ENCODE results near the gene DENND10. TPM values are rescaled to one million over a fixed set of nuclear protein-coding genes. Genes with fewer than 3 reads are reported as not detected.

Gene DENND10
- total and polyA plus RNA-seq, 2 experiments from 2014 or later = 75.3 to 94.7 TPM

DNA sequence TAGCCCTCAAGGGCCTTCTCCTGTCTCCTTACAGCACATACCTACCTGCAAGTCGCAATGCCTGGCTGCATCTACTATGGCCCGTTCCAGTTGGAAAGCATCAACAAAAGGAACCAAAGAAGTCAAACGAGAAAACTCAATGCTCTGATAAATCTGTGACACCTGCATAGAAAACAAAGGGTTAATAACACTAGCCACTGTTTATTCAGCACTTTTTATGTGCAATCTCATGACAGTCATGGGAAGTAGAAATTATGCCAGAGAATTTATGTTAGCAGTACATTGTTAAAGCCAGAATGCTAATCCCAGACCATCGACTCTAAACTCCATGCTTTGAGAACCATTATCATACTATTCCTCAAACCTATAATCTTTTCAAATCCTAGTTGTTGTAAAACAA, 44.4 kb upstream of the DENND10 start:
- 82% methylated on average over 4 of the region's 4 CpGs for whole genome bisulfite sequencing (ENCODE audit: low lambda C conversion rate, missing lambda C conversion rate)

DNA sequence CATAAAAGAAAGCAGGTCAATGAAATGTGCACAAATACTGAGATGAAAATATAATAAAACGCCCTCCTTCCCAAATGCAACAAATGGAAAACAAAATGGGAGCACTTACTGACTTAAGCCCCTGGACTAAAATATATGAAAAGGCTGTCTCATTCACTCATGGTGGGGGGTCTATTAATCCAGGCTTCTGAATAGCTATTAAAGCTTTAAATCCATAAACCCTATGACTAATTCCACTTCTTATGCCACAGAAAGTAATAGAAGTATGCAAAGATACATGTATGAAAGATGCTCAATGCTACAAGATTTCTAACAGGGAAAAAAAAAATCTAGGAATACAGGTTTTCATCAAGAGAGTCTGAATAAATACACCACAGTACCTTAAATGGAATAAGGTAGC, 43.8 kb upstream of the DENND10 start:
- peaks cover 21% of the 10 kb centered on the region for H3K36me3 ChIP-seq (replicated peaks; ENCODE audit: insufficient read depth, low read depth)
- WGBS (ENCODE audit: low lambda C conversion rate, missing lambda C conversion rate) = 100% methylated on average over 1 of the region's 1 CpG
- no peak for DNase-seq (ENCODE audit: low spot score)
- no peak overlapping the region for H3K27ac ChIP-seq
- no peak overlapping the region for H3K4me3 ChIP-seq
- no peaks in the 10 kb centered on the region for H3K4me1 ChIP-seq (ENCODE audit: insufficient read depth)
- H4K20me1 ChIP-seq (ENCODE audit: insufficient read depth, poor library complexity, severe bottlenecking) = peaks cover 31% of the 10 kb centered on the region
- H3K4me2 ChIP-seq = no peak overlapping the region
- H3K9me3 ChIP-seq (ENCODE audit: low read depth) = no peaks in the 10 kb centered on the region
- H3K79me2 ChIP-seq = peaks cover 90% of the 10 kb centered on the region
- no peaks in the 10 kb centered on the region for H3K27me3 ChIP-seq
- H3K9me2 ChIP-seq (replicated peaks; ENCODE audit: insufficient read depth) = no peaks in the 10 kb centered on the region
- H2AFZ ChIP-seq = no peak overlapping the region
- TF ChIP-seq EZH2phosphoT487 (IDR thresholded peaks at IDR 0.05; ENCODE audit: low read depth, severe bottlenecking, unreplicated experiment) (no peak), EZH2 (IDR thresholded peaks at IDR 0.05; ENCODE audit: borderline replicate concordance) (no peak)
- TF ChIP-seq, protein P1, sequence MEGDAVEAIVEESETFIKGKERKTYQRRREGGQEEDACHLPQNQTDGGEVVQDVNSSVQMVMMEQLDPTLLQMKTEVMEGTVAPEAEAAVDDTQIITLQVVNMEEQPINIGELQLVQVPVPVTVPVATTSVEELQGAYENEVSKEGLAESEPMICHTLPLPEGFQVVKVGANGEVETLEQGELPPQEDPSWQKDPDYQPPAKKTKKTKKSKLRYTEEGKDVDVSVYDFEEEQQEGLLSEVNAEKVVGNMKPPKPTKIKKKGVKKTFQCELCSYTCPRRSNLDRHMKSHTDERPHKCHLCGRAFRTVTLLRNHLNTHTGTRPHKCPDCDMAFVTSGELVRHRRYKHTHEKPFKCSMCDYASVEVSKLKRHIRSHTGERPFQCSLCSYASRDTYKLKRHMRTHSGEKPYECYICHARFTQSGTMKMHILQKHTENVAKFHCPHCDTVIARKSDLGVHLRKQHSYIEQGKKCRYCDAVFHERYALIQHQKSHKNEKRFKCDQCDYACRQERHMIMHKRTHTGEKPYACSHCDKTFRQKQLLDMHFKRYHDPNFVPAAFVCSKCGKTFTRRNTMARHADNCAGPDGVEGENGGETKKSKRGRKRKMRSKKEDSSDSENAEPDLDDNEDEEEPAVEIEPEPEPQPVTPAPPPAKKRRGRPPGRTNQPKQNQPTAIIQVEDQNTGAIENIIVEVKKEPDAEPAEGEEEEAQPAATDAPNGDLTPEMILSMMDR (IDR thresholded peaks at IDR 0.05; ENCODE audit: poor library complexity) = no peak

More for the DNA sequence above, 44.4 kb upstream of the DENND10 start:
- no peak overlapping the region for H3K27ac ChIP-seq
- no peaks in the 10 kb centered on the region for H3K9me3 ChIP-seq (ENCODE audit: low read depth)
- no peak overlapping the region for H2AFZ ChIP-seq
- no peaks in the 10 kb centered on the region for H3K4me1 ChIP-seq (ENCODE audit: insufficient read depth)
- H3K27me3 ChIP-seq = no peaks in the 10 kb centered on the region
- H3K4me2 ChIP-seq = no peak overlapping the region
- no peak overlapping the region for H3K4me3 ChIP-seq
- H4K20me1 ChIP-seq (ENCODE audit: insufficient read depth, poor library complexity, severe bottlenecking) = peaks cover 26% of the 10 kb centered on the region
- TF ChIP-seq EZH2 (IDR thresholded peaks at IDR 0.05; ENCODE audit: borderline replicate concordance) = no peak
- TF ChIP-seq EZH2phosphoT487 (IDR thresholded peaks at IDR 0.05; ENCODE audit: low read depth, severe bottlenecking, unreplicated experiment) = no peak
- TF ChIP-seq, protein P1 (IDR thresholded peaks at IDR 0.05; ENCODE audit: poor library complexity) = no peak
- peaks cover 90% of the 10 kb centered on the region for H3K79me2 ChIP-seq
- no peak for DNase-seq (ENCODE audit: low spot score)
- H3K9me2 ChIP-seq (replicated peaks; ENCODE audit: insufficient read depth) = no peaks in the 10 kb centered on the region
- peaks cover 21% of the 10 kb centered on the region for H3K36me3 ChIP-seq (replicated peaks; ENCODE audit: insufficient read depth, low read depth)

DNA sequence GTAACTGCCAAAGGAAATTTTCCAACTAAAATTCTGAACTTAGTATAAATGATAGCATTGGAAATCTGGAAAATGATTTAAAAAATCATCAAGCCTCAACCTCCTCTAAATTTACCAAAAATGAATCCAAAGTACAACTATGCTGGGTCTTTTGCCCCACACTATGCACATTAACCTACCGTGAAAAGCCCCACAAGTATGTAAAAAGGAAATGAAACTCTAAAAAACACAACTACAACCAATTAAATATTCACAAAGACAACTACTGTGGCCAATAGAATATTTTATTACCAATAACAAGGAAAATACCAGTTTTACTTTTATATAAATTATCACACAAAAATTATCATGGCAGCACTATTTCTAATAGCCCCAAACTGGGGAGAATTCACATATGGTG, 42.6 kb upstream of the DENND10 start:
- no peak for DNase-seq (ENCODE audit: low spot score)
- TF ChIP-seq EZH2phosphoT487 (IDR thresholded peaks at IDR 0.05; ENCODE audit: low read depth, severe bottlenecking, unreplicated experiment) (no peak), EZH2 (IDR thresholded peaks at IDR 0.05; ENCODE audit: borderline replicate concordance) (no peak)
- TF ChIP-seq, protein P1 (IDR thresholded peaks at IDR 0.05; ENCODE audit: poor library complexity) = no peak
- Histone ChIP-seq H3K4me3 (no peak overlapping the region), H2AFZ (no peak overlapping the region), H3K4me1 (ENCODE audit: insufficient read depth) (no peaks in the 10 kb centered on the region), H3K27ac (no peak overlapping the region), H3K9me3 (ENCODE audit: low read depth) (no peaks in the 10 kb centered on the region), H3K27me3 (no peaks in the 10 kb centered on the region), H3K4me2 (no peak overlapping the region), H3K9me2 (replicated peaks; ENCODE audit: insufficient read depth) (no peaks in the 10 kb centered on the region), H3K79me2 (peaks cover 91% of the 10 kb centered on the region), H4K20me1 (ENCODE audit: insufficient read depth, poor library complexity, severe bottlenecking) (peaks cover 40% of the 10 kb centered on the region), H3K36me3 (replicated peaks; ENCODE audit: insufficient read depth, low read depth) (peaks cover 17% of the 10 kb centered on the region)
- 87% methylated on average over 1 of the region's 1 CpG for WGBS (ENCODE audit: low lambda C conversion rate, missing lambda C conversion rate)

DNA sequence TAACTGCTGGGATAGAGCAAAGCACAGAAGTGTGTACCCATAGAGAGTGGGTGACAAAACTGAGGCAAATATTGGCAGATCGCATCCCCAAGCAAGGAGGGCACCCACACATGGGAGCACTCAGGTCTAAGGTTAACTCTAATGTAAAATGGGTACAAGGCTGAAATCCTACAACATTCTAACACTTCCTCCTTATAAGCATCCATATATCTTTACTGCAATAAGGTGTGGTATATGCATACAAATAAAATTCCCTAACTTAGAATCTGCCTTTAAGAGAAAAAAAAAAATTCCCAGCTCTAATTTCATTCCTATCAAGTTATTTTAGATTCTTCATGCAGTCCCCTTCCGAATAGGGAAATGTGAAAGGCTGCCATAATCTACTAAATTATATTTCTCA, 42.0 kb upstream of the DENND10 start:
- Histone ChIP-seq H3K4me2 (no peak overlapping the region), H3K9me2 (replicated peaks; ENCODE audit: insufficient read depth) (no peaks in the 10 kb centered on the region), H3K4me1 (ENCODE audit: insufficient read depth) (no peaks in the 10 kb centered on the region), H3K27ac (no peak overlapping the region), H3K9me3 (ENCODE audit: low read depth) (no peaks in the 10 kb centered on the region), H3K79me2 (peaks cover 91% of the 10 kb centered on the region), H2AFZ (no peak overlapping the region), H3K27me3 (no peaks in the 10 kb centered on the region), H4K20me1 (ENCODE audit: insufficient read depth, poor library complexity, severe bottlenecking) (peaks cover 41% of the 10 kb centered on the region), H3K36me3 (replicated peaks; ENCODE audit: insufficient read depth, low read depth) (peaks cover 17% of the 10 kb centered on the region), H3K4me3 (no peak overlapping the region)
- DNase-seq (ENCODE audit: low spot score) = no peak
- TF ChIP-seq EZH2 (IDR thresholded peaks at IDR 0.05; ENCODE audit: borderline replicate concordance) = no peak
- TF ChIP-seq, protein P1 (IDR thresholded peaks at IDR 0.05; ENCODE audit: poor library complexity) = no peak
- no peak for TF ChIP-seq EZH2phosphoT487 (IDR thresholded peaks at IDR 0.05; ENCODE audit: low read depth, severe bottlenecking, unreplicated experiment)
- WGBS (ENCODE audit: low lambda C conversion rate, missing lambda C conversion rate) = 94% methylated on average over 2 of the region's 2 CpGs

Measured in hepatocyte (in vitro differentiated cells).